ENCODE results near the gene MAN2B1.
A peak's percentile ranks its signal among the peaks of the same experiment; 100 is the strongest.
"Not testable (repeated sequence)": the region's sequence is repeated elsewhere in the genome, so short reads cannot be mapped to it uniquely, and the experiment has no call there.

MAN2B1 gene

GRCh38 chr19:12689581-12690216 is 23.2 kb upstream of the MAN2B1 start:
- no peak overlapping the region for H3K27ac ChIP-seq
- no peak for DNase-seq (ENCODE audit: low read depth, low spot score)

GRCh38 chr19:12689012-12689411 is 22.5 kb upstream of the MAN2B1 start:
- H3K27ac ChIP-seq = no peak overlapping the region
- DNase-seq (ENCODE audit: low read depth, low spot score) = no peak

GRCh38 chr19:12687496-12688196 is 21.1 kb upstream of the MAN2B1 start, which contains the start of gene GNG14:
TSS of gene GNG14 (plus strand) at chr19:12687998. CDS start at chr19:12688049, 51 bp downstream.
- DNase-seq (ENCODE audit: low read depth, low spot score) = no peak
- no peak within 1 kb of the TSS for H3K27ac ChIP-seq

GRCh38 chr19:12685831-12686230 is 19.3 kb upstream of the MAN2B1 start:
- no peak overlapping the region for H3K27ac ChIP-seq

GRCh38 chr19:12681074-12681987 is 14.8 kb upstream of the MAN2B1 start, which contains the start of gene DHPS:
TSS of gene DHPS (minus strand) at chr19:12681880. CDS start at chr19:12681766, 114 bp downstream.
- H3K27ac ChIP-seq = peak within 1 kb of the TSS; percentile 96
- peak; percentile 90 for DNase-seq (ENCODE audit: low read depth, low spot score)

More at GRCh38 chr19:12685831-12686230, 19.3 kb upstream of the MAN2B1 start:
- DNase-seq (ENCODE audit: low read depth, low spot score) = no peak

GRCh38 chr19:12680034-12680433 is 13.5 kb upstream of the MAN2B1 start:
- no peak for DNase-seq (ENCODE audit: low read depth, low spot score)
- no peak overlapping the region for H3K27ac ChIP-seq

- DNase-seq (ENCODE audit: low read depth, low spot score); H3K27ac ChIP-seq: not testable (repeated sequence)
Observed at GRCh38 chr19:12678039-12678438, 11.5 kb upstream of the MAN2B1 start.

GRCh38 chr19:12676928-12677327 is 10.4 kb upstream of the MAN2B1 start:
- no peak for DNase-seq (ENCODE audit: low read depth, low spot score)

GRCh38 chr19:12676384-12676792 is 9.8 kb upstream of the MAN2B1 start:
- DNase-seq (ENCODE audit: low read depth, low spot score) = no peak
- no peak overlapping the region for H3K27ac ChIP-seq

More at GRCh38 chr19:12676928-12677327, 10.4 kb upstream of the MAN2B1 start:
- no peak overlapping the region for H3K27ac ChIP-seq

- no peak for DNase-seq (ENCODE audit: low read depth, low spot score)
Observed at GRCh38 chr19:12675940-12676339, 9.4 kb upstream of the MAN2B1 start.

GRCh38 chr19:12675399-12675798 is 8.9 kb upstream of the MAN2B1 start:
- no peak overlapping the region for H3K27ac ChIP-seq
- no peak for DNase-seq (ENCODE audit: low read depth, low spot score)

More at GRCh38 chr19:12675940-12676339, 9.4 kb upstream of the MAN2B1 start:
- H3K27ac ChIP-seq = no peak overlapping the region

GRCh38 chr19:12672744-12673143 is 6.2 kb upstream of the MAN2B1 start:
- no peak overlapping the region for H3K27ac ChIP-seq
- DNase-seq (ENCODE audit: low read depth, low spot score) = no peak

- DNase-seq (ENCODE audit: low read depth, low spot score) = no peak
- H3K27ac ChIP-seq = peak overlapping the region; percentile 89
Observed at GRCh38 chr19:12670159-12670928, 3.8 kb upstream of the MAN2B1 start.

GRCh38 chr19:12669270-12670158 is 3.0 kb upstream of the MAN2B1 start:
- no peak for DNase-seq (ENCODE audit: low read depth, low spot score)
- H3K27ac ChIP-seq = peak overlapping the region; percentile 89

GRCh38 chr19:12668932-12669269 is 2.4 kb upstream of the MAN2B1 start:
- peak overlapping the region; percentile 89 for H3K27ac ChIP-seq
- DNase-seq (ENCODE audit: low read depth, low spot score) = no peak

- DNase-seq (ENCODE audit: low read depth, low spot score) = no peak
- H3K27ac ChIP-seq = peak overlapping the region; percentile 89
Observed at GRCh38 chr19:12668346-12668745, 1.8 kb upstream of the MAN2B1 start.

GRCh38 chr19:12667731-12668302 is 1.3 kb upstream of the MAN2B1 start:
- no peak overlapping the region for H3K27ac ChIP-seq
- no peak for DNase-seq (ENCODE audit: low read depth, low spot score)

- DNase-seq (ENCODE audit: low read depth, low spot score) = no peak
- H3K27ac ChIP-seq = no peak overlapping the region
Observed at GRCh38 chr19:12665671-12666264, 774 bp downstream of the MAN2B1 start.

Measured in epithelial cell of prostate (primary cell).